H1 (cell line): ENCODE results near the gene CD48. TPM values are rescaled to one million over a fixed set of nuclear protein-coding genes. Genes with fewer than 3 reads are reported as not detected.

Experiments
- CTCF ChIA-PET: fragments of 300-600 bp; sonication (Branson Sonifier 250); formaldehyde crosslinking; loops from one replicate; lab custom pipeline; 2021; ENCODE audit not compliant: partially characterized antibody; lab: Charles Lee
- POLR2A ChIA-PET: fragments of 300-600 bp; sonication (Branson Sonifier 250); formaldehyde crosslinking; loops from one replicate; lab custom pipeline; 2021; ENCODE audit warnings: inconsistent platforms; ENCODE audit not compliant: partially characterized antibody; lab: Charles Lee
- DNase-seq, 2 experiments: peaks; one replicate each; pipeline versions ENCODE4 v3.0.0 to v3.0.0-alpha.2; 2010 to 2022; ENCODE audit warnings: low spot score in 2 of 2, low read depth in 1 of 2, mixed read lengths in 1 of 2
- FAIRE-seq: peaks from 2 replicates; lab custom pipeline; 2011; peaks lifted over from hg19 to GRCh38; lab: Jason Lieb, UNC
- H2AFZ ChIP-seq: 2 replicates; pipeline ENCODE4 v1.8.1; 2012; ENCODE audit warnings: low read length, inconsistent platforms
- H2AK5ac ChIP-seq: 2 replicates; pipeline ENCODE4 v1.6.1; 2013; ENCODE audit warnings: low read depth, low read length
- H2BK120ac ChIP-seq: replicated peaks from 2 replicates; pipeline ENCODE3; 2013; ENCODE audit warnings: low read depth, low read length, inconsistent platforms
- H2BK12ac ChIP-seq: 2 replicates; pipeline ENCODE4 v1.6.1; 2013; ENCODE audit warnings: low read depth, low read length
- H2BK15ac ChIP-seq: 2 replicates; pipeline ENCODE4 v1.6.1; 2013; ENCODE audit warnings: low read length
- H2BK20ac ChIP-seq: 2 replicates; pipeline ENCODE4 v1.6.1; 2013; ENCODE audit warnings: low read length
- H2BK5ac ChIP-seq: 2 replicates; pipeline ENCODE4 v1.6.1; 2013; ENCODE audit warnings: low read depth, low read length
- H3K14ac ChIP-seq: 2 replicates; pipeline ENCODE4 v1.6.1; 2013; ENCODE audit warnings: inconsistent platforms; ENCODE audit not compliant: insufficient read length
- H3K18ac ChIP-seq: 2 replicates; pipeline ENCODE4 v1.6.1; 2013; ENCODE audit warnings: low read length; ENCODE audit errors: extremely low read depth
- H3K23ac ChIP-seq: 2 replicates; pipeline ENCODE4 v1.6.1; 2013; ENCODE audit warnings: inconsistent platforms; ENCODE audit not compliant: insufficient read length
- H3K23me2 ChIP-seq: 2 replicates; pipeline ENCODE4 v1.6.1; 2013; ENCODE audit warnings: low read depth, low read length
- H3K27ac ChIP-seq: 2 replicates; pipeline ENCODE4 v1.6.1; 2011; ENCODE audit warnings: low read depth, low read length, inconsistent platforms
- H3K27me3 ChIP-seq, 4 experiments: replicated peaks in 1 of 4; 1 replicate in 1 of 4; 2 replicates in 3 of 4; pipeline versions ENCODE4 v1.6.1 to v1.8.1; 2011 to 2013; ENCODE audit warnings: low read length in 3 of 4, mild to moderate bottlenecking in 3 of 4, inconsistent platforms in 2 of 4, mixed read lengths in 2 of 4, moderate library complexity in 1 of 4; ENCODE audit not compliant: control insufficient read depth in 3 of 4, insufficient read depth in 3 of 4; ENCODE audit errors: extremely low read depth in 1 of 4
- H3K36me3 ChIP-seq, 4 experiments: 2 replicates each; pipeline versions ENCODE4 v1.6.1 to v1.8.1; 2011 to 2013; ENCODE audit warnings: mild to moderate bottlenecking in 4 of 4, low read length in 3 of 4, moderate library complexity in 2 of 4, control low read depth in 1 of 4, inconsistent platforms in 1 of 4; ENCODE audit not compliant: insufficient read depth in 4 of 4, control insufficient read depth in 2 of 4
- H3K4ac ChIP-seq: replicated peaks from 2 replicates; pipeline ENCODE3; 2013; ENCODE audit warnings: low read length, low read depth, mixed read lengths, inconsistent platforms; ENCODE audit not compliant: insufficient read length
- H3K4me1 ChIP-seq, 4 experiments: replicated peaks in 1 of 4; 1 replicate in 1 of 4; 2 replicates in 3 of 4; pipeline versions ENCODE4 v1.6.1 to v1.8.1; 2011 to 2013; ENCODE audit warnings: low read length in 3 of 4, inconsistent platforms in 2 of 4, mixed read lengths in 1 of 4; ENCODE audit not compliant: insufficient read depth in 4 of 4, control insufficient read depth in 3 of 4
- H3K4me2 ChIP-seq, 2 experiments: 2 replicates each; pipeline versions ENCODE4 v1.6.1 to v1.8.1; 2011 to 2013; ENCODE audit warnings: low read depth in 2 of 2, low read length in 2 of 2, control low read depth in 1 of 2, inconsistent platforms in 1 of 2, mild to moderate bottlenecking in 1 of 2; ENCODE audit not compliant: insufficient read depth in 1 of 2
- H3K4me3 ChIP-seq, 4 experiments: fragments of 200-600, 300-600 bp in 1 of 4; sonication (generic), shearing (Covaris generic), sonication (Bioruptor Twin) in 1 of 4; 2 replicates each; pipeline versions ENCODE4 v1.5.1 to v1.8.1; 2011 to 2016; ENCODE audit warnings: low read length in 4 of 4, low read depth in 3 of 4, control low read depth in 2 of 4, inconsistent platforms in 2 of 4, mild to moderate bottlenecking in 2 of 4, mixed read lengths in 1 of 4, moderate library complexity in 1 of 4; ENCODE audit not compliant: insufficient read depth in 2 of 4; ENCODE audit errors: extremely low read depth in 1 of 4
- H3K56ac ChIP-seq: replicated peaks from 2 replicates; pipeline ENCODE3; 2013; ENCODE audit warnings: low read depth, mild to moderate bottlenecking, mixed read lengths, low read length, inconsistent platforms; ENCODE audit not compliant: insufficient read length
- H3K79me1 ChIP-seq: 2 replicates; pipeline ENCODE4 v1.6.1; 2013; ENCODE audit warnings: low read depth, low read length, control low read depth
- H3K79me2 ChIP-seq, 2 experiments: 2 replicates each; pipeline versions ENCODE4 v1.6.1 to v1.8.1; 2012 to 2013; ENCODE audit warnings: low read length in 2 of 2, mild to moderate bottlenecking in 2 of 2, inconsistent platforms in 1 of 2; ENCODE audit not compliant: insufficient read depth in 2 of 2, control insufficient read depth in 1 of 2
- H3K9ac ChIP-seq, 4 experiments: replicated peaks in 1 of 4; 1 replicate in 1 of 4; 2 replicates in 3 of 4; pipeline versions ENCODE4 v1.6.1 to v1.8.1; 2011 to 2013; ENCODE audit warnings: low read depth in 3 of 4, low read length in 3 of 4, control low read depth in 2 of 4, mild to moderate bottlenecking in 2 of 4, moderate library complexity in 2 of 4, inconsistent platforms in 1 of 4; ENCODE audit errors: extremely low read depth in 1 of 4
- H3K9me3 ChIP-seq, 2 experiments: 2 replicates each; pipeline versions ENCODE4 v1.6.1 to v1.8.1; 2012 to 2013; ENCODE audit warnings: mild to moderate bottlenecking in 2 of 2, moderate library complexity in 2 of 2, control low read depth in 1 of 2, inconsistent platforms in 1 of 2, low read depth in 1 of 2, low read length in 1 of 2, mixed read lengths in 1 of 2; ENCODE audit not compliant: insufficient read depth in 2 of 2
- H4K20me1 ChIP-seq, 2 experiments: replicated peaks in 1 of 2; 2 replicates each; pipeline versions ENCODE3 to v1.8.1; 2011 to 2013; ENCODE audit warnings: inconsistent platforms in 2 of 2, low read length in 2 of 2, mild to moderate bottlenecking in 1 of 2; ENCODE audit not compliant: insufficient read depth in 2 of 2, control insufficient read depth in 1 of 2
- H4K5ac ChIP-seq: 2 replicates; pipeline ENCODE4 v1.6.1; 2013; ENCODE audit warnings: low read length, low read depth, mixed read lengths, inconsistent platforms; ENCODE audit not compliant: insufficient read length
- H4K8ac ChIP-seq: 2 replicates; pipeline ENCODE4 v1.8.0; 2013; ENCODE audit warnings: mild to moderate bottlenecking, moderate library complexity, low read length, inconsistent platforms; ENCODE audit not compliant: insufficient read depth; ENCODE audit errors: extremely low read depth
- H4K91ac ChIP-seq: replicated peaks from 2 replicates; pipeline ENCODE3; 2013; ENCODE audit warnings: low read length, mixed read lengths, inconsistent platforms; ENCODE audit not compliant: insufficient read length
- NANOG ChIP-seq: IDR thresholded peaks from 2 replicates; pipeline ENCODE4 v1.6.1; 2011; ENCODE audit warnings: low read length, low read depth, mild to moderate bottlenecking, inconsistent platforms; ENCODE audit not compliant: insufficient read depth, poor library complexity, severe bottlenecking
- YY1 ChIP-seq: IDR thresholded peaks from 2 replicates; pipeline ENCODE4 v1.6.1; 2011; ENCODE audit warnings: low read depth, mild to moderate bottlenecking, low read length
- WGBS, 2 experiments: shearing (Covaris generic) in 1 of 2; methylation state at CpG; one replicate each; pipeline versions ENCODE4 v1.1.6 to v1.1.7; 2013 to 2015; ENCODE audit warnings: low lambda C conversion rate in 2 of 2, mixed read lengths in 2 of 2, inconsistent platforms in 1 of 2, low coverage in 1 of 2, missing lambda C conversion rate in 1 of 2; ENCODE audit not compliant: insufficient replicate concordance in 2 of 2, insufficient coverage in 1 of 2, insufficient read length in 1 of 2; ENCODE audit errors: extremely low coverage in 1 of 2, missing lambda C conversion rate in 1 of 2; 5-methylcytosine and 5-hydroxymethylcytosine counted together
- polyA plus RNA-seq, 7 experiments: library from polyadenylated mRNA; depleted of rRNA in 3 of 7; stranded (reverse) in 5 of 7; unstranded in 2 of 7; fragments of >200 nt in 5 of 7; fragments of 200-250 nt in 2 of 7; gene quantifications; 1 replicate in 5 of 7; 2 replicates in 1 of 7; 4 replicates in 1 of 7; pipeline versions ENCODE4 v1.2.1 to v1.2.3, GENCODE V29; 2011 to 2013; ENCODE audit warnings: missing spikeins in 2 of 7, mixed read lengths in 2 of 7
- total RNA-seq: library from RNA; stranded (reverse); fragmentation: NEBNext Ultra II Directional; extraction: Animal tissue kit (Norgen Biotek cat#: 25700); gene quantifications from 2 replicates; pipeline ENCODE4 v1.2.1, GENCODE V29; 2021
- TF ChIP-seq, protein P1 (sequence below), 3 experiments: IDR thresholded peaks; 1 replicate in 2 of 3; 2 replicates in 1 of 3; pipeline versions ENCODE4 v1.5.1 to v1.6.1; 2011; ENCODE audit warnings: low read length in 3 of 3, mild to moderate bottlenecking in 3 of 3, inconsistent platforms in 2 of 3, low read depth in 1 of 3, moderate library complexity in 1 of 3; ENCODE audit not compliant: insufficient read depth in 1 of 3; ENCODE audit errors: control extremely low read depth in 1 of 3

Gene CD48
- total and polyA plus RNA-seq, 2 of the 8 experiments (the other 6 are each of a cell fraction or from before 2014, with no cell fraction given) = 0.08 TPM; not detected in 1

DNA sequence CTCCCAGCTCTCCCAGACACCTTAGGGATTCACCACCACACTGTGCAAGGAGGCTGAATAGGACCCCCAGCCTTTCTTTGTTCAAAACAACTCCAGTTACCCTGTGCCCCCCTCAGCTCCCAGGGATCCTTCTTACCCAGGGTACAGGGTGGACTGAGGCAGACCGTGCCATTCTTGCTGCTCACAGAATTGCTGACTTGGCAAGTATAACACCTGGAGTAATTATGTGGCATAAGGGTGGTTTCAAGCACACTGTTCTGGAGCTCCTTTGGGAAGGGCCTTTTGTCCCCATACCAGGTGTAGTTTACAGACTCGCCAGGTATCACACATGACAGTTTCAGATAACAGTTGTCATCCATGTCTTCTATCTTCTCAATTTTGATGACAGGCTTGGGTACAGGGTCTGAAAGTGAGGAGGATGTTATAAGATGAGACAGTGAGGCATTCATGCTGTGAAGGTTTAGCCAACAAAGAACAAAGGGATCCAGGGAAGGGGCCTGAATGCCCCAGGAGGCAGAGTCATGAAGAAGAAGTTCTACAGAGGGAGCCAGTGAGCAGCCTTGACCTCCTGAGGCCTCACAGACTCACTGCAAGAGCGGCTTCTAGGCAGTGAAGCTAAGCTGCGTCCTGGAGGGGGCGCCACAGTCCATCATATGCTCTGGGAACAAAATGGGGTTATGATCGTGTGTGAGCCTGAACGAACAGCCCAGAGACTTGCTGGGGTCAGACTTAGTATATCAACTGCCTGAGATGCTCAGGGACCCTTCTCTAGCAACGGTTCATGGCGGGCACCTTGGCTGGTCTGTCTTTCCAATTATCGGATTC lies 30.3 kb downstream of the CD48 start:
- peak; percentile 90 to 92 for DNase-seq
- no peak overlapping the region for H3K56ac ChIP-seq
- H2AFZ ChIP-seq = peak overlapping the region; percentile 46; the same call in 1 of the 2 replicates
- H4K5ac ChIP-seq = no peak overlapping the region
- no peak overlapping the region for H3K27ac ChIP-seq
- no peak overlapping the region for H3K18ac ChIP-seq
- no peak overlapping the region for H2AK5ac ChIP-seq
- H2BK12ac ChIP-seq = peak overlapping the region; percentile 41; the same call in 1 of the 2 replicates
- no peaks in the 10 kb centered on the region for H3K23me2 ChIP-seq
- no peak overlapping the region for H3K9ac ChIP-seq
- no peaks in the 10 kb centered on the region for H3K36me3 ChIP-seq
- no peaks in the 10 kb centered on the region for H3K27me3 ChIP-seq
- H3K79me2 ChIP-seq = no peaks in the 10 kb centered on the region
- peak overlapping the region; percentile 66; the same call in 1 of the 2 replicates for H4K8ac ChIP-seq
- no peak overlapping the region for H2BK5ac ChIP-seq
- no peak overlapping the region for H3K14ac ChIP-seq
- H3K4ac ChIP-seq = no peak overlapping the region
- no peak overlapping the region for H3K23ac ChIP-seq
- H2BK20ac ChIP-seq = peak overlapping the region; percentile 40
- H3K4me2 ChIP-seq = no peak overlapping the region
- ChIA-PET POLR2A (interaction anchor here (0.7 to 1.9 kb wide), 2 partner anchors 10 to 319 kb away, joined by 3 to 5 read pairs; no protein-coding TSS in a partner anchor), CTCF (interaction anchor here (0.6 to 7.7 kb wide), 72 partner anchors 9 to 495 kb away, joined by 3 to 77 read pairs (median 4); partner anchors contain the start of genes CD244, ITLN1, ITLN2 and LY9)
- H4K20me1 ChIP-seq = no peaks in the 10 kb centered on the region
- H2BK120ac ChIP-seq = no peak overlapping the region
- 48% methylated on average over 10 of the region's 10 CpGs; no CpG with 5 or more reads in 1 of the 2 experiments for WGBS, 2 experiments
- H3K79me1 ChIP-seq = no peaks in the 10 kb centered on the region
- H2BK15ac ChIP-seq = peak overlapping the region; percentile 22; the same call in 1 of the 2 replicates
- H3K4me1 ChIP-seq = peaks cover 0 to 4% (median 0%) of the 10 kb centered on the region in 4 experiments; a peak in 1 of 7 replicates
- FAIRE-seq = peak; percentile 99
- no peak overlapping the region for H3K4me3 ChIP-seq
- H4K91ac ChIP-seq = no peak overlapping the region
- H3K9me3 ChIP-seq = no peaks in the 10 kb centered on the region
- TF ChIP-seq YY1 (peak; percentile 81; the same call in 1 of the 2 replicates), NANOG (no peak)
- TF ChIP-seq, protein P1, sequence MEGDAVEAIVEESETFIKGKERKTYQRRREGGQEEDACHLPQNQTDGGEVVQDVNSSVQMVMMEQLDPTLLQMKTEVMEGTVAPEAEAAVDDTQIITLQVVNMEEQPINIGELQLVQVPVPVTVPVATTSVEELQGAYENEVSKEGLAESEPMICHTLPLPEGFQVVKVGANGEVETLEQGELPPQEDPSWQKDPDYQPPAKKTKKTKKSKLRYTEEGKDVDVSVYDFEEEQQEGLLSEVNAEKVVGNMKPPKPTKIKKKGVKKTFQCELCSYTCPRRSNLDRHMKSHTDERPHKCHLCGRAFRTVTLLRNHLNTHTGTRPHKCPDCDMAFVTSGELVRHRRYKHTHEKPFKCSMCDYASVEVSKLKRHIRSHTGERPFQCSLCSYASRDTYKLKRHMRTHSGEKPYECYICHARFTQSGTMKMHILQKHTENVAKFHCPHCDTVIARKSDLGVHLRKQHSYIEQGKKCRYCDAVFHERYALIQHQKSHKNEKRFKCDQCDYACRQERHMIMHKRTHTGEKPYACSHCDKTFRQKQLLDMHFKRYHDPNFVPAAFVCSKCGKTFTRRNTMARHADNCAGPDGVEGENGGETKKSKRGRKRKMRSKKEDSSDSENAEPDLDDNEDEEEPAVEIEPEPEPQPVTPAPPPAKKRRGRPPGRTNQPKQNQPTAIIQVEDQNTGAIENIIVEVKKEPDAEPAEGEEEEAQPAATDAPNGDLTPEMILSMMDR (IDR thresholded peaks at IDR 0.05; ENCODE audit: control extremely low read depth in 1 of 3, insufficient read depth in 1 of 3, low read depth in 1 of 3, low read length in 3 of 3) = peak; percentile 98 to 100 (median 99)
